Right lobe of liver (tissue), 6 donors: ENCODE results near the gene PACC1. TPM values are rescaled to one million over a fixed set of nuclear protein-coding genes. Genes with fewer than 3 reads are reported as not detected.

Experiments
- ATAC-seq, 4 donors: fragments of 200-7000 bp; cut with Tn5 transposase; one replicate each; pipeline ENCODE4 v1.9.1; 2020; ENCODE audit warnings: mild to moderate bottlenecking in 4 of 4, moderate library complexity in 4 of 4
- DNase-seq, 3 donors: peaks; one replicate each; pipeline ENCODE4 v3.0.0-alpha.2; 2020
- H3K27ac ChIP-seq, 3 donors: fragments of 200-600 bp; one replicate each; pipeline ENCODE4 v1.8.0; 2022
- H3K27me3 ChIP-seq, 2 donors: fragments of 200-600 bp; one replicate each; pipeline ENCODE4 v1.8.0; 2022
- H3K36me3 ChIP-seq, 4 donors: fragments of 200-600 bp; sonication (generic) in 1 of 4; one replicate each; pipeline versions ENCODE4 v1.5.1 to v1.8.0; 2017 to 2022; ENCODE audit warnings: control low read depth in 1 of 4
- H3K4me1 ChIP-seq, 4 donors: fragments of 200-600 bp; sonication (generic) in 1 of 4; one replicate each; pipeline versions ENCODE4 v1.5.1 to v1.8.0; 2017 to 2022; ENCODE audit warnings: control low read depth in 1 of 4
- H3K4me3 ChIP-seq, 3 donors: fragments of 200-600 bp; one replicate each; pipeline ENCODE4 v1.8.0; 2022
- H3K9me3 ChIP-seq, 4 donors: fragments of 200-600 bp; sonication (generic) in 1 of 4; one replicate each; pipeline versions ENCODE4 v1.5.1 to v1.8.0; 2017 to 2022; ENCODE audit warnings: control low read depth in 1 of 4
- POLR2A ChIP-seq: fragments of 450-650 bp; IDR thresholded peaks from one replicate; pipeline ENCODE4 v1.6.1; 2017; ENCODE audit warnings: antibody characterized with exemption, mild to moderate bottlenecking
- WGBS: methylation state at CpG from one replicate; pipeline ENCODE4 v1.1.6; 2018; ENCODE audit warnings: low coverage, low lambda C conversion rate; ENCODE audit not compliant: insufficient coverage; ENCODE audit errors: missing lambda C conversion rate; 5-methylcytosine and 5-hydroxymethylcytosine counted together
- intact Hi-C, 2 donors: fragments of 100-400 bp; cut with DNase I; formaldehyde crosslinking; loops; one replicate each; pipeline versions ENCODE4 v1.11.2 to v1.14.1; 2022
- total RNA-seq, 6 experiments: library from RNA; depleted of rRNA in 2 of 6; stranded (reverse); fragments of >200 nt in 2 of 6; fragmentation: NEBNext Ultra II Directional in 3 of 6; extraction: Animal tissue kit (Norgen Biotek cat#: 25700) in 3 of 6; gene quantifications; one replicate each; pipeline versions ENCODE4 v1.1.0 to v1.2.4, GENCODE V29; 2016 to 2023
- TF ChIP-seq, protein P1 (sequence below), 4 donors: fragments of 200-600 bp in 3 of 4; fragments of 450-650 bp in 1 of 4; IDR thresholded peaks; one replicate each; pipeline versions ENCODE4 v1.5.1 to v1.8.0; 2016 to 2022; ENCODE audit warnings: antibody characterized with exemption in 4 of 4, mild to moderate bottlenecking in 2 of 4
- donor health status: DM: no; HTN: yes; CAD: no.
- donor health status: DM: no; HTN: no; CAD: no.
- donor health status: DM: no; HTN: no; CAD: no.
- donor health status: DM: no; HTN: yes; CAD: no.
- donor health status: DM: no; HTN: yes; CAD: no.

PACC1 gene
- total RNA-seq, 6 experiments from 2014 or later: 0.88 to 3.3 (median 1.7) TPM

GRCh38 chr1:212359794-212360479 lies 54.7 kb downstream of the PACC1 start:
- Histone ChIP-seq H3K36me3 (peaks cover 0 to 79% (median 13%) of the 10 kb centered on the region in 4 donors), H3K9me3 (no peaks in the 10 kb centered on the region), H3K4me1 (no peaks in the 10 kb centered on the region), H3K27ac (no peak overlapping the region), H3K4me3 (no peak overlapping the region), H3K27me3 (no peaks in the 10 kb centered on the region)
- intact Hi-C loops: loop anchor here in 1 of 2 donors (10.0 kb wide), 1 partner anchor 95 kb away; no protein-coding TSS in a partner anchor
- ATAC-seq (no peak), DNase-seq (no peak)
- TF ChIP-seq, protein P1, sequence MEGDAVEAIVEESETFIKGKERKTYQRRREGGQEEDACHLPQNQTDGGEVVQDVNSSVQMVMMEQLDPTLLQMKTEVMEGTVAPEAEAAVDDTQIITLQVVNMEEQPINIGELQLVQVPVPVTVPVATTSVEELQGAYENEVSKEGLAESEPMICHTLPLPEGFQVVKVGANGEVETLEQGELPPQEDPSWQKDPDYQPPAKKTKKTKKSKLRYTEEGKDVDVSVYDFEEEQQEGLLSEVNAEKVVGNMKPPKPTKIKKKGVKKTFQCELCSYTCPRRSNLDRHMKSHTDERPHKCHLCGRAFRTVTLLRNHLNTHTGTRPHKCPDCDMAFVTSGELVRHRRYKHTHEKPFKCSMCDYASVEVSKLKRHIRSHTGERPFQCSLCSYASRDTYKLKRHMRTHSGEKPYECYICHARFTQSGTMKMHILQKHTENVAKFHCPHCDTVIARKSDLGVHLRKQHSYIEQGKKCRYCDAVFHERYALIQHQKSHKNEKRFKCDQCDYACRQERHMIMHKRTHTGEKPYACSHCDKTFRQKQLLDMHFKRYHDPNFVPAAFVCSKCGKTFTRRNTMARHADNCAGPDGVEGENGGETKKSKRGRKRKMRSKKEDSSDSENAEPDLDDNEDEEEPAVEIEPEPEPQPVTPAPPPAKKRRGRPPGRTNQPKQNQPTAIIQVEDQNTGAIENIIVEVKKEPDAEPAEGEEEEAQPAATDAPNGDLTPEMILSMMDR (IDR thresholded peaks at IDR 0.05): no peak
- no peak for TF ChIP-seq POLR2A
- WGBS: 62% methylated on average over 4 of the region's 4 CpGs

DNA sequence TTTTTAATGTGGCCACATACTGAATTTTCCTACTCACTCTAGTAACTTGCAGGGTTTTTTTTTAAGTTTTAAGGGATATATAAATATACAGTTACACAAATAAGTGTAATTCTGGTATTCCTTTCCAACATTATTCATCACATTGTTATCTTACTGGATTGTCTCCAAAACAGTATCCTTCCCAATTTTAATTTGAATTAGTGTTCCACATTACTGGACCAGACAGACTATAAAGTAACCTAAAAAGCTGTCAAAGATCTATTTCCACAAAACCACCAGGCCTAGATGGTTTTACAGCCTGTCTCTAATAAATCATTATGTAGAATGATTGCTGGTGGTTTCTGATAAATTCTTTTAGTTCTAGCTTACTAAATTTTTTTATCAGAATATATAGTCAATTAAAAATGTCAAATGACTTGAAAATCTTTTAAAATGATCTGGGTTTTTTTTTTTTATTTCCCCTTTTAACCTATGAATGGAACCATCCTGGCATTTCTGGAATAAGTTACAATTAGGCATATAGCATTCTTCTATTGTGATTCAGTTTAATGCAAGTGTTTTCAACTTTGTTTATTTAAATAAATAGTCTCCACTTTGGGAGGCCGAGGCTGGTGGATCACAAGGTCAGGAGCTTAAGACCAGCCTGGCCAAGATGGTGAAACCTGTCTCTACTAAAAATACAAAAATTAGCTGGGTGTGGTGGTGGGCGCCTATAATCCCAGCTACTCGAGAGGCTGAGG lies 59.3 kb downstream of the PACC1 start:
- peaks cover 0 to 81% (median 16%) of the 10 kb centered on the region in 4 donors for H3K36me3 ChIP-seq
- H3K27ac ChIP-seq: no peak overlapping the region
- no peak overlapping the region for H3K4me3 ChIP-seq
- ATAC-seq (no peak), DNase-seq (no peak)
- H3K9me3 ChIP-seq: no peaks in the 10 kb centered on the region
- intact Hi-C loops: no loop called here
- H3K4me1 ChIP-seq: no peaks in the 10 kb centered on the region
- H3K27me3 ChIP-seq: no peaks in the 10 kb centered on the region
- 97% methylated on average over 3 of the region's 3 CpGs for WGBS
- TF ChIP-seq, protein P1 (IDR thresholded peaks at IDR 0.05): no peak
- TF ChIP-seq POLR2A: no peak

GRCh38 chr1:212354464-212354863 lies 60.2 kb downstream of the PACC1 start:
- 88% methylated on average over 3 of the region's 3 CpGs for WGBS
- Histone ChIP-seq H3K4me1 (no peaks in the 10 kb centered on the region), H3K27ac (no peak overlapping the region), H3K4me3 (no peak overlapping the region), H3K27me3 (no peaks in the 10 kb centered on the region), H3K9me3 (no peaks in the 10 kb centered on the region), H3K36me3 (peaks cover 0 to 81% (median 18%) of the 10 kb centered on the region in 4 donors)
- intact Hi-C loops: no loop called here
- DNase-seq: no peak
- TF ChIP-seq, protein P1 (IDR thresholded peaks at IDR 0.05): no peak
- no peak for TF ChIP-seq POLR2A
- ATAC-seq: no peak

GRCh38 chr1:212353181-212353580 lies 61.5 kb downstream of the PACC1 start:
- no peak overlapping the region for H3K27ac ChIP-seq
- peaks cover 0 to 80% (median 18%) of the 10 kb centered on the region in 4 donors for H3K36me3 ChIP-seq
- no peak overlapping the region for H3K4me3 ChIP-seq
- H3K4me1 ChIP-seq: no peaks in the 10 kb centered on the region
- TF ChIP-seq, protein P1 (IDR thresholded peaks at IDR 0.05): no peak
- TF ChIP-seq POLR2A: no peak
- intact Hi-C loops: no loop called here
- WGBS: 75% methylated on average over 1 of the region's 2 CpGs
- H3K27me3 ChIP-seq: no peaks in the 10 kb centered on the region
- no peaks in the 10 kb centered on the region for H3K9me3 ChIP-seq
- ATAC-seq: no peak
- no peak for DNase-seq
